AG09309 (cell line): ENCODE results near the gene MREG.

Experiments used
- DNase-seq: peaks from one replicate; pipeline ENCODE4 v3.0.0-alpha.2; 2010; ENCODE audit warnings: low read depth
- H3K4me3 ChIP-seq: 2 replicates; pipeline ENCODE4 v1.5.1; 2011; ENCODE audit warnings: mild to moderate bottlenecking, low read depth, low read length, moderate library complexity; ENCODE audit not compliant: control insufficient read depth
- TF ChIP-seq, protein P1 (sequence below): IDR thresholded peaks from 2 replicates; pipeline ENCODE4 v1.5.1; 2011; ENCODE audit warnings: mild to moderate bottlenecking, low read depth, low read length, inconsistent platforms; ENCODE audit not compliant: insufficient read depth, control insufficient read depth; ENCODE audit errors: missing control alignments

The MREG gene

DNA sequence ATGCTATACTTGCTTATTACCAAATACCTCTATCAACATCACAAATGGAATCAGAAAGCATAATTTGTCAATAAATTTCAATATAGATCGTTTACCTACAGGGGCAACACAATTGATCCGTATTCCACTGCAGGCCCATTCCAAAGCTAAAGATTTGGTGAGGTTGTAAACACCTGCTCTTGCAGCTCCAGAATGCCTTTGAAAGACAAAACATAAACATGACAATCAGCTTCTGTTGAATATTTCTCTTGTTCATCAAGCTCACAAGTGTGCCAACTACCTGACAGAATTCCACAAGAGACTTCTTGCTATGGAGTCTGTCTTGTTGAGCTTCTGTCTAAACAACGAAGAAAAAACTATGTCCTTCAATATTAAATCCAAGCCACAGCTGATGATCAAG lies 38.0 kb upstream of the MREG start:
- H3K4me3 ChIP-seq: no peak overlapping the region
- DNase-seq: no peak
- TF ChIP-seq, protein P1, sequence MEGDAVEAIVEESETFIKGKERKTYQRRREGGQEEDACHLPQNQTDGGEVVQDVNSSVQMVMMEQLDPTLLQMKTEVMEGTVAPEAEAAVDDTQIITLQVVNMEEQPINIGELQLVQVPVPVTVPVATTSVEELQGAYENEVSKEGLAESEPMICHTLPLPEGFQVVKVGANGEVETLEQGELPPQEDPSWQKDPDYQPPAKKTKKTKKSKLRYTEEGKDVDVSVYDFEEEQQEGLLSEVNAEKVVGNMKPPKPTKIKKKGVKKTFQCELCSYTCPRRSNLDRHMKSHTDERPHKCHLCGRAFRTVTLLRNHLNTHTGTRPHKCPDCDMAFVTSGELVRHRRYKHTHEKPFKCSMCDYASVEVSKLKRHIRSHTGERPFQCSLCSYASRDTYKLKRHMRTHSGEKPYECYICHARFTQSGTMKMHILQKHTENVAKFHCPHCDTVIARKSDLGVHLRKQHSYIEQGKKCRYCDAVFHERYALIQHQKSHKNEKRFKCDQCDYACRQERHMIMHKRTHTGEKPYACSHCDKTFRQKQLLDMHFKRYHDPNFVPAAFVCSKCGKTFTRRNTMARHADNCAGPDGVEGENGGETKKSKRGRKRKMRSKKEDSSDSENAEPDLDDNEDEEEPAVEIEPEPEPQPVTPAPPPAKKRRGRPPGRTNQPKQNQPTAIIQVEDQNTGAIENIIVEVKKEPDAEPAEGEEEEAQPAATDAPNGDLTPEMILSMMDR: no peak

DNA sequence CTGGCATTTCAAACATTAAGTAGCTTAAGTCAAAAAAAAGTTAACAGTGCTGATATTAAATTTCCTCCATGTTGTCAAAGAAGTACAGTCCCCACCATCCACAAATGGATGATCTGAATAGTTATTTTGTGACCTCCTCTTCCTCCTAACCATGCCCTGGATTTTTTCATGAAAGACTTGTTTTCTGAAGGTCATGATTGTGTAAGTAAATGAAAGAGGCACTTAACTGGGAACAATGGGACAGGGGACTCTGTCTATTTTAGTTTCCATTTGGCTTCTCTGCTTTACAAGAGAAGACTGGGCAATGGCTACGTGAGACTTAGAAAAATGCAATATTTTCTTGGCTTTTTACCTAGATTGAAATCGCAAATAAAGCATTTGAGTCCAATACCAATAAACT lies 36.1 kb upstream of the MREG start:
- TF ChIP-seq, protein P1: no peak
- DNase-seq: no peak
- no peak overlapping the region for H3K4me3 ChIP-seq

DNA sequence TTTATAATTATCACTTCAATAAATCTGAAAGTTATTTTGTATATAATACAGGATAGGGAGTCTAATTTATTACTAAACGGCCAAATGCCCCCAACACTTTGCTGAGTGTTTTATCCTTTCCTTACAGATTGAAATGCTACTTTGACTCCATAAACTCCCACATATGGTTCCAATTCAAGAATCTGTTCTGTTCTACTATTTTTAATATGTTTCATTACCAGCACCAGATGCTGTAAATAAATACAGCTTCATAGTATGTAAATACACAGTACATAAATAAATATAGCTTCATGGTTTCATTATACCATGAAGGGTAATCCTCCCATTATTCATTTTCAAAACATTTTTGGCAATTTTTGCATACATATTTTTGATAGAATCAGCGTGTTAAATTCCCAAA lies 34.0 kb upstream of the MREG start:
- no peak overlapping the region for H3K4me3 ChIP-seq
- no peak for DNase-seq
- TF ChIP-seq, protein P1: no peak

DNA sequence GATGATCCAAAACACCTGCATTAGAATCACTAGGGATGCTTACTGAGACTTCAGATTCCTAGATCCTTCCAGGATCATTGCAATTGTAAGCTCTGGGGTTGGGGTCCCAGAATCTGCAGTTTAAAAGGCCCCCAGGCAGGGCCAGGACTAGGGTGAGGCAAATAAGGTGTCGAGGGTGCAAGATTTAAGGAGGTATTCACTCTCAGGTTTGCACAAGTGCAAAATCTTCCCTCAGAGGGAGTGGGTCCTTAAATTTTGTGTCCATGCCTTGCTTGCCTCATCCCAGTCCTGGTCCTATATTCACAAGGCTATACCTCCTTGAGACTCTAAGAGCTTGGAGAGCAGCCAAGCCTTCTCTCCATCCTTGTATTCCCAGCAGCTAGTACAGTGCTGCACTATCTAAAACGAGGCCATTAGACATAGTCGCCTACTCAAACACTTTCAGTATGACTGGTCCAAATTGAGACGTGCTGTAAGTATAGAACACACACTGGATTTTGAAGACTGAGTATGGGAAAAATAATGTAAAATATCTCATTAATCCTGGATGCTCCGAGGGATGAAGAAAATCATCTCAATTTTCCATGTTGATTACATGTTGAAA lies 31.6 kb upstream of the MREG start:
- TF ChIP-seq, protein P1: no peak
- no peak overlapping the region for H3K4me3 ChIP-seq
- no peak for DNase-seq

DNA sequence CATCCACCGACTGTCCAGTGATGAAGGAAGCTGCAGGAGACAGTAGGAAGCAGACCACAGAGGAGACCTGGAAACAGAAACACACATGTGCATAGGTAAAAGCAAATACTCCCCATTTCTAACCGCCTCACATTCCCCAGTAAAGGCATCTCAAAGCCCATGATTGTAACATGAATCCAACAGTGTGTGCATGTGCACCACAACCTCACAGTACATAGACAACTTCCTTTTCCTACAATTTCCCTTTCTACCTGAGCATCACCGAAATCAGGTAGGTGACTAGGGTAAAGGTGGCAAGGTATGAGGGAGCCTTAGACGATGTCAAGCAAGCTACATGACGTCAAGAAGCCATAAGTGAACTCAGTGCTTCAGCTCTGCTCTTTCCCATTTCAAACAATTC lies 30.6 kb upstream of the MREG start:
- TF ChIP-seq, protein P1: no peak
- DNase-seq: no peak
- H3K4me3 ChIP-seq: no peak overlapping the region

DNA sequence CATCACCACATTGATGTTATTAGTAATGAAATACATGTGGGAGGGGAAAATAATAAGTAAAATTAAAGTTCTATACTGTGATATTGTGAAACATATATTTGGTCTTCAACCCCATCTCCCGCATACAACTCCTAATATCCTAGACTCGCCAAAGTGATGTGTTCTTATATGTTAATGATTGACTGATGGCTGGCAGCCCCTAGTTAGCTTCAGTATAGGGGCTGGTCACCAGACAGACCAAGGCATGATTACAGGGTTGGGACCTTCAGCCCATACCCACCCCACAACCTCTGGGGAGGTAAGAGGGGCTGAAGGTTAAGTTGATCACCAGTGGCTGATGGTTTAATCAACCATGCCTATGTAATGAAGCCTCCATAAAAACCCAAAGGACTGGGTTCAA lies 28.1 kb upstream of the MREG start:
- no peak overlapping the region for H3K4me3 ChIP-seq
- DNase-seq: no peak
- TF ChIP-seq, protein P1: no peak

DNA sequence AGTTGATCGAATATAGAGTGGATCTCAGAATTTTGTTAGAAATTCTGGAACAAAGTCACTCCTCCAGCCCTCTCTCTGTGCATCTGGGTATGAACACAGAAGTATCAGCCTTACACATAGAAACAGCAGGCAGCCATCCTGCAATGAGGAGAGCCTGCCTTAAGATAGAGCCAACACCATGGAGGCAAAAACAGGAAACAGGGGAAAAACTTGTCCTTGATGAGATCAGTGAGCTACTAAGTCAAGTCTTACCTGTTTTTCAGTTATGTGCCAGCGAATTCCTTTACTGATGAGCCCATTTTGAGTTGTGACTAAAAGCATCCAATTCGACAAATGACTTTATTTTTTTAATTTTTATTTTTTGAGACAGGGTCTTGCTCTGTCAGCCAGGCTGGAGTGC lies 26.6 kb upstream of the MREG start:
- no peak overlapping the region for H3K4me3 ChIP-seq
- TF ChIP-seq, protein P1: no peak
- DNase-seq: no peak
